HAP-1 (cell line): ENCODE data around the gene HHAT.

Source experiments
- DNase-seq, 2 experiments: peaks; one replicate each; pipeline ENCODE4 v3.0.0-alpha.2; 2016 to 2020; ENCODE audit warnings: low spot score in 2 of 2
- H3K27me3 ChIP-seq: fragments of 250-450 bp; sonication (Bioruptor Pico); 2 replicates; pipeline ENCODE4 v1.5.1; 2020; ENCODE audit warnings: low read depth, mild to moderate bottlenecking, moderate library complexity
- H3K36me3 ChIP-seq: fragments of 250-450 bp; sonication (Bioruptor Pico); replicated peaks from 2 replicates; pipeline ENCODE4 v1.5.1; 2020; ENCODE audit warnings: mild to moderate bottlenecking
- H3K4me1 ChIP-seq: fragments of 250-450 bp; sonication (Bioruptor Pico); 2 replicates; pipeline ENCODE4 v1.5.1; 2020; ENCODE audit warnings: mild to moderate bottlenecking
- H3K4me3 ChIP-seq: fragments of 250-450 bp; sonication (Bioruptor Pico); 2 replicates; pipeline ENCODE4 v1.5.1; 2020; ENCODE audit warnings: mild to moderate bottlenecking, moderate library complexity
- H3K9me3 ChIP-seq: fragments of 250-450 bp; sonication (Bioruptor Pico); 2 replicates; pipeline ENCODE4 v1.5.1; 2020; ENCODE audit warnings: mild to moderate bottlenecking, moderate library complexity
- in situ Hi-C: fragments of 300-500 bp; cut with MboI; formaldehyde crosslinking; loops from 3 replicates; pipeline ENCODE4 v1.14.3; 2020; ENCODE audit warnings: low sequenced_read_pairs, inconsistent platforms, mixed read lengths

Gene HHAT

DNA sequence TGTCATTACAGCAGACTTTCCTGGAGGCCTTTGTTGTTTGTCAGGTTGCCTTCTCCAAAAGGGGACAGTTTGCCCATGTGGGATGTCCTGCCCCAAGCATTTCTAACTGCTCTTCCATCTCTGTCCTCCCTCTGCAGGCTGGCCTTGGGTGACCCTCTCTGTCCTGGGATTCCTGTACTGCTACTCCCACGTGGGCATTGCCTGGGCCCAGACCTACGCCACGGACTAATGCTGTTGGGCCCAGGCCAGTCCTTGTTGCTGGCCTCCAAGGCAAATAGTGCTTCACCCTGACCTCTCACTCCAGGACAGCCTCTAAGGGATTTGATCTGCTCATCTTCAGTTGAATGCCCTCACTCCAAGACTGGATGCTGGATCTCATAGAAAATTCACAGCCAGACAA is 345.4 kb downstream of the HHAT start:
- no peaks in the 10 kb centered on the region for H3K36me3 ChIP-seq
- no peaks in the 10 kb centered on the region for H3K4me1 ChIP-seq
- in situ Hi-C loops, result no loop called here
- no peak overlapping the region for H3K4me3 ChIP-seq
- H3K9me3 ChIP-seq, result no peaks in the 10 kb centered on the region
- no peak for DNase-seq
- no peaks in the 10 kb centered on the region for H3K27me3 ChIP-seq

DNA sequence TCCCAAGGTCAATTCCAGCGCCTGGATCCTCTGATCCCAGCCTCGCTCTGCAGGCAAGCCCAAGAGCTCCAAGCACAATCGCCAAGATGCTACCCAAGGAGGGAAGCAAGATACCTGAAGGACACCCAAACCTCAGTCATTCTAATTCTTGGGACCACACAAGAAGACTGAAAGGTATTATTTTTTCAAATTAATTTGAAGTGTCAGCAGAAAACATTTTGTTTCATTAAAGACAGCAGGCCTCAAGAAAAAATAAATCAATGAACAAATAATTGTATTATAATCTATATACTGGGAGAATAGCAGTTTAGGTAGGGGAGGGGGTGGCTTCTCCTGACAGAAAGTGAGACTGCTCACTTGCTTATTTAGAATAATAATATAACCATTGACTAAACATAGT is 347.8 kb downstream of the HHAT start:
- in situ Hi-C loops, result no loop called here
- H3K9me3 ChIP-seq, result no peaks in the 10 kb centered on the region
- H3K27me3 ChIP-seq, result no peaks in the 10 kb centered on the region
- no peaks in the 10 kb centered on the region for H3K36me3 ChIP-seq
- H3K4me1 ChIP-seq, result no peaks in the 10 kb centered on the region
- no peak overlapping the region for H3K4me3 ChIP-seq
- no peak for DNase-seq

DNA sequence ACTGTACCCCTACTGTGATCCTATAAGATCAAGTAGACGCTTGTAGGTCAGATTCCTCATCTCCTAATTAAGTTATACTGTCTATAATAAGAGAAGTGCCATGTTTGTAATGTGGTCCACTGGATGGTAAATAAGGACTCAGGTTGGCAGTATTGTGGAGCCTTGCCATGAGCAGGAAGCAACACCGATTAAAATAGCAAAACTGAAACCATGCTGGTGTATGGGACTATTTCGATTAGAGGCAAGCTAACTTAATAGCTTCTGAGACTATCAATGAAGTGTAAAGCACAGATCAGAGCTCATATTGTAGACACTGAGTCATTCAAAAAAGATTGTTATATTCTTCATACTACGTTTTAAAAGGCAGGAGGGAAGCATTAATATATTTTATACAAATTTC is 348.8 kb downstream of the HHAT start:
- in situ Hi-C loops, result no loop called here
- DNase-seq, result no peak

DNA sequence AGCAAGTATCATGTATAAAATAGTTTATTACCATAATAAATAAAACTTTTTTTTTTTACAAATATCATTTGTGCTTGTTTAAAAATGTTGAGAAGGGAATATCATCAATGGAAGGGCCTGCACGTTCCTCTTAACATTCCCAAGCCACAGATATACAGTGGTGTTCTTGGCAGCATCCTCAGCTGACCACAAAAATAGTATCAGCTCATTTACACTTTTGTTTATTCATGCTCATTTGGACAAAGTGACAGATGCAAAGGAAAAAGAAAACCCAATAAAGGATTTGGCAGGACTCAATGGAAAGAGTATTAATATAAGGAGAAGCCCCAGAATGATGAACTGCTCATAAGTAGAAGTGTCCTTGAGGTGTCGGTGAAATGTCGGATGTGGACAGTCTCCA is 349.6 kb downstream of the HHAT start:
- Histone ChIP-seq H3K27me3 (no peaks in the 10 kb centered on the region), H3K4me3 (no peak overlapping the region), H3K36me3 (no peaks in the 10 kb centered on the region), H3K9me3 (no peaks in the 10 kb centered on the region), H3K4me1 (no peaks in the 10 kb centered on the region)
- in situ Hi-C loops, result no loop called here
- DNase-seq, result no peak

More for the DNA sequence above, 348.8 kb downstream of the HHAT start:
- Histone ChIP-seq H3K36me3 (no peaks in the 10 kb centered on the region), H3K27me3 (no peaks in the 10 kb centered on the region), H3K4me1 (no peaks in the 10 kb centered on the region), H3K4me3 (no peak overlapping the region), H3K9me3 (no peaks in the 10 kb centered on the region)

DNA sequence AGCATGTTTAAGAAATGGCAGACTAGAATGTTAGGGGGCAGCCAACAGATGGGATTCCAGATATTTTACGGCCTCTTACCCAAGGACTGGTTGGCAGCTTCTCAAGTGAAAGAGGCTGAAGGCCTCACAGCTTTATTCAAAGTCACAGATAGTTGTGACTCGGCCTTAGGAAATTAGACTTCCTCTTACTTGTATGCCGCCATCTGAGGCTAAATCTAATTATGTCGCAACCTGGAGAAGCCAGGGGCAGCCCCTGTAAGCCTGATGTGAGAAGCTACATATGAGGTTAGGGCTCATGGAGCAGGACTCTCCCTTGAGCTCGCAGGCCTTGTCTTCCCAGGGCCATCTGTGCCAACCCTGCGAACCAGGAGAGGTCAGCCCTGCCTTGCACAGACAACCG is 352.5 kb downstream of the HHAT start:
- in situ Hi-C loops, result no loop called here
- no peaks in the 10 kb centered on the region for H3K36me3 ChIP-seq
- H3K27me3 ChIP-seq, result no peaks in the 10 kb centered on the region
- no peak overlapping the region for H3K4me3 ChIP-seq
- DNase-seq, result no peak
- no peaks in the 10 kb centered on the region for H3K4me1 ChIP-seq
- H3K9me3 ChIP-seq, result no peaks in the 10 kb centered on the region

DNA sequence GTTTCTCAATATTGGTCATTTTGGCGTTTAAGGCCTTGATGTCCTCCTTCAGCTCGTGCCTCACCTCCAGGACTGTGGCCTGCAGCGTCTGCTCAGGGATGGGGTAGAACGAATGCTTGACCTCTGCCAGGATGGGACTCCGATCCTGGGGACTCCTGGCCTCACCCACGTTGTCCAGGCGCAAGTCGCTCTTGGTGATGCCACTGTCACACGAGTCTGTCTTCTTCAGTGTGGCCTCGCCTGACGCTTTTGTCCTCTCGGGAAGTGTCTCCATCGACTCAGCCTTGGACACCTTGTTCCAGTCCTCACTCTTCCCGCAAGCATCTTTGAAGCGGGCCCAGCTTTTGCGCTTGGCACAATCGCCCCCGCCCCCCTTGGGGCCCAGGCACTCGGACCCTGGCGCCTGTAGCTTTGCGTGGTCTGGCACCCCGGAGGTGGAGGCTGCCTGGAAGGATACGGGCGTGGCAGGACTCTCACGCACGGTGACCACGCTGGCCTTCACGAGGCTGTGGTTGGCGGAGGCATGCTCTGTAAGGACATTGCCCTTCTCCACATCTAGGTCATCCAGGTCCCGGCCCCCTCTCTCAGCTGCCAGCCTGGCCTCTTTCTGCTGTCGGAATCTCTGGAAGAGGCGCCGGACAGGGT is 354.8 kb downstream of the HHAT start:
- H3K4me1 ChIP-seq, result no peaks in the 10 kb centered on the region
- no peaks in the 10 kb centered on the region for H3K36me3 ChIP-seq
- no peaks in the 10 kb centered on the region for H3K9me3 ChIP-seq
- in situ Hi-C loops, result no loop called here
- DNase-seq, result no peak
- H3K27me3 ChIP-seq, result no peaks in the 10 kb centered on the region
- H3K4me3 ChIP-seq, result no peak overlapping the region

DNA sequence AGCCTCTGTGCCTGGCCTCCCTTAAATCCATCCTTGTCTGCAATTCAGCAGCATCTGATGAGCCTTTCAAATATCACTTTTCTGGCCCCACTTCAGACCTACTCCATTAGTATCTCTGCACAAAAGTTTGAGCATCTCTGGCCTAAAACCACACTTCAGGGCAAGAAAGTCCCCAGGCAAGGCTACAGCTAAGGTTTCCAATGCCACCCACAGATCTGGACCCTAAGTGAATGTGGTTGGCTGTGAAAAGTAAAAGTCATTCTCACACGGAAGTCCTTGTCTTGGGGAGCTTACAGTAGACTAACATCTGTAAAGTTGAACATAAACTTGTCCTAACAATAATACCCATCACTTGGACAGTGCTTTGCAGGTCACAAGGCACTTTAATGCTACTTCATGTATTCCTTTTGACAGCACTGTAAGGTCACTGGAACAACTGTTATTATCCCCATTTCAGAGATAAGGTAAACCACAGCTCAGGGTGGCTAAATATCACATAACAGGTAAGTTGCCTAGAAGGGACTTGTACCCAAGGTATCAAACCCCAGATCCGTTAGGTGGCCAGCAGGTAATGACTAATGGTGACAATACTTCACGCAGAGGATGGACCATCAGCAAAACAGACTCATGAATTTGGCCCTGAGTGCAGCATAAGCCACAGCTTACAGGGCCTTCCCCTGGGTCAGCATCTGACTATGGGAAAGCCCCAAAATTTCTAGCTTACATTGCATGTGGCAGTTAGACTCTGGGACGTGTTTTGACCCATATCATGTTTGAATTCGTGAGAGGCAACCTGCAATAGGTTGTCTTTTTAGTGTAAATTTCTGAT is 356.0 kb downstream of the HHAT start:
- no peaks in the 10 kb centered on the region for H3K4me1 ChIP-seq
- H3K36me3 ChIP-seq, result no peaks in the 10 kb centered on the region
- H3K27me3 ChIP-seq, result no peaks in the 10 kb centered on the region
- H3K9me3 ChIP-seq, result no peaks in the 10 kb centered on the region
- in situ Hi-C loops, result no loop called here
- DNase-seq, result no peak
- no peak overlapping the region for H3K4me3 ChIP-seq

DNA sequence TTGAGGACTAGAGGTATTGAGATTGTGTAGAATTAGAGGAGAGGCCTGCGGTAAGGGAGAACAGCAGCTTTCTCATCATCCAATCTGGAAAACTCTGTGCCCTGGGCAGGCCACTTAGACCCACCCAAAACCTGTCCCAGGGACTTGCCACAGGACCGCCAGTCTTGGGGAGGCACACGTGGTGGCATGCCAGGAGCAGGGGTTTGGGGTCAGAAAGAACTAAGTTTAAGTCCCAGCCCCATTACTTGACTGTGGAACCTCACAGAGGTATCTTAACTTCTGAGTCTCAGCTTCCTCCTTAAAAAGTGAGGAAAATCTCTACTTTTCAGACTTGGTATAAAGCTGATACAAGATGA is 356.6 kb downstream of the HHAT start:
- H3K36me3 ChIP-seq, result no peaks in the 10 kb centered on the region
- H3K27me3 ChIP-seq, result no peaks in the 10 kb centered on the region
- H3K9me3 ChIP-seq, result no peaks in the 10 kb centered on the region
- in situ Hi-C loops, result no loop called here
- no peaks in the 10 kb centered on the region for H3K4me1 ChIP-seq
- DNase-seq, result no peak
- no peak overlapping the region for H3K4me3 ChIP-seq

DNA sequence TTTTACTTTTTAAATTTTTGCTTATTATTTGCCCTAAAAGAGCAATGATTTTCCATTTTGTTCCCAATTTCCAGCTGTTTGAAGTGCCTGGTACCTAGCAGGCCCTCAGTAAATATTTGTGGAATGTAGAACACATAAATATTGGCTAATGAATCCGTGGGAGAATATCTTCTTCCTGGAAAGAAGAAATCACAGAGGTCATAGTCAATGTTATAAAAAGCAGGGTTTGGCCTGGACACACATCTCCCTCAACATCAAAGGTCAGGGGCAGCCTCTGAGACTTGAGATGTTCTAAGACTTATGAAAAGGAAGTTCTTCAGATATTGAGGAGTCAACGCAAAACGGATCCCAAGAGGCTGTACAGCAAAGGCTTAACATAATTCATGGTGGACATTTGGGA is 358.1 kb downstream of the HHAT start:
- Histone ChIP-seq H3K9me3 (no peaks in the 10 kb centered on the region), H3K27me3 (no peaks in the 10 kb centered on the region), H3K4me3 (no peak overlapping the region), H3K36me3 (no peaks in the 10 kb centered on the region), H3K4me1 (no peaks in the 10 kb centered on the region)
- no peak for DNase-seq
- in situ Hi-C loops, result no loop called here

DNA sequence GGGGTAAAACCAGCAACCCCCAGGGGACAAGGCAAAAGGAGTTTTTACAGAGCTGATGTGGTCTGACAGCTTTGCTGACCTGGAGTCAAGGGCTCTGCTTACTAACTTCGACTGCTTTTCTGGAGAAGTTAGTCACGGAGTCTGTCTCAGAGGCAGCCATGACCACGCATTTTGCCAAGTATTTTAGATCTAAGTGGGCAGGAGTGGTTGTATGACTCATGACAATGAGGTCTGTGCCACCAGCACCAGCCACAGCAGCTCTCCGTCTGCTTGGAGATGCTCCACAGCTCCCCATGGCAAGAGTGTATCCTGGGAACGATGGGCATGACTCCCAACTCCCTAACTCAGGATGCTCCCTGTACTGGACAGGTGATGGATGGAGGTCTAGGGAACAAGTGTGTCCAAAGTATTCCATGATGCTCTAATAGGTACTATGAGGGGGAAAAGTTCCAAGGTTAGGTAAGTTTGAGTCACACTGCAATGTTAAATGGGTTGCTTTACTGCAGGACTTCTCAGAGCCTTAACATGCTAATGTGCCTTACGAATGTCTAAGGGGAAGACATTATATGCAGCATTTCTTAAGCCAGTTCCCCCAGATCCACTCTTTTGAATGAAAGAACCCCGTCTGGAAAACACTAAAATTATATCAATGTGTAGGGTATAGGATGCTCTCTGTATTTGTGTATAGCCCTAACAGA is 359.0 kb downstream of the HHAT start:
- in situ Hi-C loops, result no loop called here
- no peaks in the 10 kb centered on the region for H3K4me1 ChIP-seq
- H3K36me3 ChIP-seq, result no peaks in the 10 kb centered on the region
- DNase-seq, result no peak
- H3K9me3 ChIP-seq, result no peaks in the 10 kb centered on the region
- H3K27me3 ChIP-seq, result no peaks in the 10 kb centered on the region
- H3K4me3 ChIP-seq, result no peak overlapping the region

DNA sequence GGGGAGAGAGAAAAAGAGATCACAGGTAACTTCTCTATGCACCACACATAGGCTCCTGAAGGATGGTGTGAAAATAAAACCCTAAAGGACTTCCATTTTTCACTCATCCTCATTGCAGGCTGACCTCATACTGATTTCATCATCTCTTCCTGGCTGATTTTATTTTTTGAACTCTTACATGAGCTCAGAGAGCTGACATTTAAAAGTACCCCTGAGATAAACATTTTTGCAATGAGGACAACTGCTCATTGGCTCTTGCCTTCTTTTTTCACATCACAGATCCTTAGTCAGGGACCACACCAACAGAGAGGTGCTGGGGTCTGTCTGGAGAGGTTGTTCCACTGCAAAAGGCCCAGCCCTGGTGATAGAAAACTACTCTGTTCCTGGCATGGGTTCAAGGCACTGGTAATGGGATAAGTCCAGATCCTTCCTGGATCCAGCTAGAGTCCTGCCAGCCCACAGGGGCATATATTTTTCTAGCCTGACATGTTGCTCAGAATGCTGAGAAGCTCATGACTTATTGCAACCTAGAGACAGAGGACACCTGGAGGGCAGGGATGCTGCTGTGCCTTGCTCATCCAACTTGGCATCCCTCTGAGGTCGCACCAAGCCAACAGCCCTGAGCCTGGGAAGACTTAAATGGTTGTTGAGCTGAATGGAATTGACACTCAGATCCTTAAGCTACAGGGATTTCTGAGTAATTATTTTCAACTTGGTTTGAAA is 360.0 kb downstream of the HHAT start:
- in situ Hi-C loops, result no loop called here
- DNase-seq, result no peak
- no peaks in the 10 kb centered on the region for H3K9me3 ChIP-seq

DNA sequence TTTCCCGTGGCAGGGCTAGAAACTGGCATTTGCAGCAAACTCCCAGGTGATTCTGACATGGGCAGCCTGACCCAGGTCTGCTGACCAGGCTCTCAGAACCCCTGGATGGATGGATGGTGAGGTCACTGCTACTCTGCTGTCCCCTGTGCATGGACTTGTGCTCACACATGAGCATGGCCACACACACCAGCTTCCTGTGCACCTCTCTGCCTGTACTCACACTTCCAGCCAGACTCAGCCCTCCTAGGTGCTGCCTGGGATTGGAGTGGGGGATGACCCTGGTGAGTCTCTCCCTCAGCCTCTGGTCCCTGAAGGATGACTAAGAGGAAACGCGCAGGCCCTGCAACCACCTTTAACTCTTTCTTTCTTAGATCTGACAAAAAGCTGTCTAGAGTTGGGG is 361.1 kb downstream of the HHAT start:
- in situ Hi-C loops, result no loop called here
- Histone ChIP-seq H3K27me3 (no peaks in the 10 kb centered on the region), H3K9me3 (no peaks in the 10 kb centered on the region), H3K4me1 (no peaks in the 10 kb centered on the region), H3K36me3 (no peaks in the 10 kb centered on the region), H3K4me3 (no peak overlapping the region)
- no peak for DNase-seq

More for the DNA sequence above, 360.0 kb downstream of the HHAT start:
- H3K36me3 ChIP-seq, result no peaks in the 10 kb centered on the region
- no peak overlapping the region for H3K4me3 ChIP-seq
- H3K27me3 ChIP-seq, result no peaks in the 10 kb centered on the region
- no peaks in the 10 kb centered on the region for H3K4me1 ChIP-seq

DNA sequence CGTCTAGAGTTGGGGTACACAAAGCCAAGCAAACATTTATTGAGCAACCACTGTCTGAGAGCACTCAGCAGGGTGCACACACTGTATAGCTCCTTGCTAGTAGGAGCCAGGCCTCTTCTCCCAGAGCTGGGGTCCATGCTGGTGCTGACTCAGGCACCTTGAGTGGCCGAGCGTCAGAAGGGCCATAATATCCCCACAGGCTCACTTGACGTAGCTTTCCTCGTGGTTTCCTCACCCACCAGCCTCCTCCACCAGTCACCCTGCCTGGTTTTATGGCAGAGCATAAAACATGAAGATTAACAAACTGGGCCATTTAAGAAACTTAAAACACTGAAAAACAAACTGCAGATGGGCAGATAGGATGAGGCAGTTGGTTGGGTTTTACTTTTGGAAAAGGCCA is 361.5 kb downstream of the HHAT start:
- in situ Hi-C loops, result no loop called here

More for the DNA sequence above, 361.5 kb downstream of the HHAT start:
- H3K9me3 ChIP-seq, result no peaks in the 10 kb centered on the region
- H3K36me3 ChIP-seq, result no peaks in the 10 kb centered on the region
- no peak for DNase-seq
- no peak overlapping the region for H3K4me3 ChIP-seq
- no peaks in the 10 kb centered on the region for H3K27me3 ChIP-seq
- no peaks in the 10 kb centered on the region for H3K4me1 ChIP-seq
